K562 (cell line): Measurements from ENCODE around the gene TEX14. TPM values are rescaled to one million over a fixed set of nuclear protein-coding genes. Genes with fewer than 3 reads are reported as not detected.
"Not testable (repeated sequence)": the region's sequence is repeated elsewhere in the genome, so short reads cannot be mapped to it uniquely, and the experiment has no call there.

Source experiments
- ATAC-seq: fragments of 200-7000 bp; cut with Tn5 transposase; 3 replicates; pipeline ENCODE4 v1.9.1; 2020; ENCODE audit warnings: moderate library complexity
- BruUV-seq: library from RNA; stranded (reverse); fragments of 400-500 nt; replicated peaks from 2 replicates; lab custom pipeline; 2021; lab: Mats Ljungman, UMichigan
- CTCF ChIA-PET: fragments of 300-600 bp; formaldehyde crosslinking; extraction: SDS; loops from one replicate; lab custom pipeline; 2021; ENCODE audit warnings: low intra/inter-chr PET ratio; lab: Yijun Ruan, JAX
- POLR2A ChIA-PET: fragments of 300-600, 350-650 bp; sonication (Branson Sonifier 250); formaldehyde crosslinking; extraction: SDS; loops from one replicate; lab custom pipeline; 2021; ENCODE audit warnings: antibody characterized with exemption, inconsistent platforms; lab: Yijun Ruan, JAX
- DNase-seq, 4 experiments: peaks; one replicate each; pipeline versions ENCODE4 v3.0.0 to v3.0.0-alpha.2; 2011 to 2018; ENCODE audit warnings: low spot score in 3 of 4, mixed read lengths in 3 of 4; ENCODE audit errors: extremely low read depth in 1 of 4
- FAIRE-seq: peaks from 2 replicates; lab custom pipeline; 2011; peaks lifted over from hg19 to GRCh38; lab: Jason Lieb, UNC
- H2AFZ ChIP-seq: 2 replicates; pipeline ENCODE4 v1.6.0; 2011; ENCODE audit warnings: low read depth, low read length, control low read depth, inconsistent platforms
- H3K27ac ChIP-seq: fragments of 200-600 bp; 3 replicates; pipeline ENCODE4 v1.8.0; 2011; ENCODE audit warnings: low read depth, mild to moderate bottlenecking, control low read depth, inconsistent platforms, low read length, moderate library complexity, mixed read lengths; ENCODE audit errors: extremely low read depth
- H3K27me3 ChIP-seq, 2 experiments: fragments of 300-600 bp in 1 of 2; 2 replicates in 1 of 2; 3 replicates in 1 of 2; pipeline versions ENCODE4 v1.6.0 to v1.8.0; 2011; ENCODE audit warnings: inconsistent platforms in 2 of 2, low read length in 2 of 2, mild to moderate bottlenecking in 1 of 2, mixed read lengths in 1 of 2, moderate library complexity in 1 of 2; ENCODE audit not compliant: control insufficient read depth in 2 of 2, insufficient read depth in 2 of 2
- H3K36me3 ChIP-seq: fragments of 300-600 bp; 3 replicates; pipeline ENCODE4 v1.8.0; 2011; ENCODE audit warnings: mild to moderate bottlenecking, low read length, inconsistent platforms; ENCODE audit not compliant: control insufficient read depth, insufficient read depth
- H3K4me1 ChIP-seq, 2 experiments: fragments of 200-600 bp in 1 of 2; replicated peaks in 1 of 2; 2 replicates in 1 of 2; 3 replicates in 1 of 2; pipeline versions ENCODE4 v1.5.1 to v1.8.0; 2011; ENCODE audit warnings: inconsistent platforms in 2 of 2, low read length in 2 of 2, mild to moderate bottlenecking in 1 of 2, mixed read lengths in 1 of 2, moderate library complexity in 1 of 2; ENCODE audit not compliant: control insufficient read depth in 2 of 2, insufficient read depth in 2 of 2
- H3K4me2 ChIP-seq: 2 replicates; pipeline ENCODE4 v1.6.1; 2011; ENCODE audit warnings: low read length, control low read depth, inconsistent platforms, mixed read lengths; ENCODE audit not compliant: insufficient read depth
- H3K4me3 ChIP-seq: fragments of 200-600 bp; sonication (generic), shearing (Covaris generic); 2 replicates; pipeline ENCODE4 v1.5.1; 2016; ENCODE audit warnings: control low read depth, inconsistent platforms
- H3K79me2 ChIP-seq: fragments of 200-600 bp; 3 replicates; pipeline ENCODE4 v1.8.0; 2011; ENCODE audit warnings: low read length, inconsistent platforms; ENCODE audit not compliant: control insufficient read depth, insufficient read depth
- H3K9ac ChIP-seq, 2 experiments: 2 replicates each; pipeline versions ENCODE4 v1.6.0 to v1.6.1; 2011; ENCODE audit warnings: low read depth in 2 of 2, low read length in 2 of 2, control low read depth in 1 of 2, inconsistent platforms in 1 of 2, mild to moderate bottlenecking in 1 of 2, mixed read lengths in 1 of 2; ENCODE audit not compliant: insufficient read depth in 1 of 2
- H3K9me1 ChIP-seq: one replicate; pipeline ENCODE4 v1.6.0; 2011; ENCODE audit warnings: inconsistent platforms, mild to moderate bottlenecking, low read length, moderate library complexity; ENCODE audit not compliant: control insufficient read depth, insufficient read depth
- H3K9me3 ChIP-seq: replicated peaks from 2 replicates; pipeline ENCODE4 v1.5.1; 2011; ENCODE audit warnings: low read depth, low read length, inconsistent platforms; ENCODE audit not compliant: control insufficient read depth, insufficient read depth
- H4K20me1 ChIP-seq: replicated peaks from 2 replicates; pipeline ENCODE4 v1.6.1; 2011; ENCODE audit warnings: low read length, inconsistent platforms, mixed read lengths; ENCODE audit not compliant: control insufficient read depth, insufficient read depth
- CEBPB ChIP-seq: fragments of 450-650 bp; IDR thresholded peaks from 2 replicates; pipeline ENCODE4 v1.6.1; 2016; ENCODE audit warnings: missing genetic modification characterization, missing compliant biosample characterization
- CEBPG ChIP-seq, 3 experiments: fragments of 200-800 bp in 1 of 3; sonication (Bioruptor generic) in 1 of 3; sonication (generic) in 1 of 3; formaldehyde crosslinking in 1 of 3; IDR thresholded peaks in 2 of 3; conservative IDR thresholded peaks in 1 of 3; 2 replicates each; pipeline versions ENCODE4 v1.6.1 to v1.8.0; 2016 to 2022; ENCODE audit warnings: missing compliant biosample characterization in 2 of 3, missing genetic modification characterization in 2 of 3, mild to moderate bottlenecking in 1 of 3, missing genetic modification reagents in 1 of 3
- RNF2 ChIP-seq: sonication (generic); IDR thresholded peaks from 2 replicates; pipeline ENCODE4 v1.6.1; 2016
- ZBTB11 ChIP-seq, 3 experiments: fragments of 200-800 bp in 1 of 3; fragments of 250-450 bp in 1 of 3; fragments of 450-650 bp in 1 of 3; sonication (Bioruptor Pico) in 1 of 3; sonication (Bioruptor generic) in 1 of 3; formaldehyde crosslinking in 1 of 3; IDR thresholded peaks; 2 replicates each; pipeline versions ENCODE4 v1.6.1 to v1.8.0; 2016 to 2022; ENCODE audit warnings: mild to moderate bottlenecking in 2 of 3, missing genetic modification characterization in 2 of 3, missing compliant biosample characterization in 1 of 3, moderate library complexity in 1 of 3
- whole genome bisulfite sequencing: fragments of 100-300 bp; shearing (Covaris generic); methylation state at CpG from one replicate; pipeline ENCODE4 v1.1.6; 2016; ENCODE audit warnings: low coverage, mixed read lengths; ENCODE audit not compliant: insufficient coverage; ENCODE audit errors: missing lambda C conversion rate; 5-methylcytosine and 5-hydroxymethylcytosine counted together
- in situ Hi-C: fragments of 300-500 bp; cut with MboI; formaldehyde crosslinking; loops from 4 replicates; pipeline ENCODE4 v1.15.0; 2018; ENCODE audit warnings: inconsistent platforms, mixed read lengths
- intact Hi-C: fragments of 100-400 bp; cut with micrococcal nuclease; formaldehyde crosslinking; loops from 2 replicates; pipeline ENCODE4 v1.14.2; 2022
- polyA plus RNA-seq, 8 experiments: library from polyadenylated mRNA; depleted of rRNA in 4 of 8; stranded (reverse) in 5 of 8; unstranded in 3 of 8; fragments of >200 nt; fragmentation: Nextera tagmentation in 2 of 8; fragmentation: Illumina TruSeq in 1 of 8; extraction: Ambion mirVana in 2 of 8; extraction: Trizol in 1 of 8; gene quantifications; 2 replicates each; pipeline versions ENCODE4 v1.2.1 to v1.2.3, GENCODE V29; 2011 to 2014; ENCODE audit warnings: inconsistent platforms in 1 of 8, missing spikeins in 1 of 8
- total RNA-seq, 7 experiments: library from RNA; depleted of rRNA in 6 of 7; stranded (reverse); fragments of >200 nt in 6 of 7; fragmentation: Illumina TruSeq in 2 of 7; extraction: Trizol in 2 of 7; gene quantifications; 2 replicates each; pipeline versions ENCODE4 v1.2.1 to v1.2.3, GENCODE V29; 2011 to 2021; ENCODE audit warnings: low replicate concordance in 1 of 7
- TF ChIP-seq, protein P1 (sequence below), 2 experiments: fragments of 450-650 bp; IDR thresholded peaks; 2 replicates each; pipeline ENCODE4 v1.6.1; 2018; ENCODE audit warnings: mild to moderate bottlenecking in 2 of 2, low read depth in 1 of 2; ENCODE audit not compliant: partially characterized antibody in 2 of 2

Gene TEX14
- total and polyA plus RNA-seq, 9 of the 15 experiments (the other 6 are each of a cell fraction or from before 2014, with no cell fraction given): 0.05 to 0.12 (median 0.09) TPM; not detected in 1

DNA sequence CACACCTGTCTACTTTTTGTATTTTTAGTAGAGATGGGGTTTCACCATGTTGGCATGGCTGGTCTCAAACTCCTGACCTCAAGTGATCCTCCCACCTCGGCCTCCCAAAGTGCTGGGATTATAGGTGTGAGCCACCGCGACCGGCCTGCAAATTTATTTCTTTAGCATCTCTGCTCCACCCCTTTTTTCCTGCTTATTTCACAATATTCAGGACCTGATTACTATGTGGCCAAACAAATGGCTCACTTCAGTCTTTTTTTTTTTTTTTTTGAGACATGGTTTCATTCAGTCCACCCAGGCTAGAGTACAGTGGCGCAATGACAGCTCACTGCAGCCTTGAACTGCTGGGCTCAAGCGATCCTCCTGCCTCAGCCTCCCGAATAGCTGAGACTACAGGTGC is 109.1 kb downstream of the TEX14 start:
- H3K36me3 ChIP-seq, H3K9me3 ChIP-seq, DNase-seq, H2AFZ ChIP-seq, H3K27ac ChIP-seq, H4K20me1 ChIP-seq, H3K4me3 ChIP-seq, CTCF ChIA-PET, H3K9me1 ChIP-seq, H3K4me1 ChIP-seq, H3K79me2 ChIP-seq, ATAC-seq, H3K4me2 ChIP-seq, FAIRE-seq, BruUV-seq, H3K9ac ChIP-seq: not testable (repeated sequence)
- H3K27me3 ChIP-seq: peaks cover 5 to 11% of the 10 kb centered on the region in 2 experiments; a peak in 3 of 5 replicates
- intact Hi-C loops (loop anchor here (10.0 kb wide), 1 partner anchor 92 kb away; no protein-coding TSS in a partner anchor), in situ Hi-C loops (loop anchor here (10.0 kb wide), 1 partner anchor 422 kb away; no protein-coding TSS in a partner anchor)
- POLR2A ChIA-PET: interaction anchor here (2.4 kb wide), 1 partner anchor 49 kb away, joined by 12 read pairs; no protein-coding TSS in a partner anchor
- TF ChIP-seq CEBPG (CRISPR knock-in tag; IDR thresholded peaks at IDR 0.05) (peak; percentile 46), CEBPG (tag; conservative IDR thresholded peaks at IDR 0.05 in 1 of 2, IDR thresholded peaks at IDR 0.05 in 1 of 2) (peak; percentile 64 to 76), CEBPB (tag) (peak; percentile 83)
- WGBS: 33% methylated on average over 6 of the region's 7 CpGs

- intact Hi-C loops: loop anchor here (10.0 kb wide), 1 partner anchor 94 kb away; no protein-coding TSS in a partner anchor
- POLR2A ChIA-PET: interaction anchor here (5.3 kb wide), 1 partner anchor 51 kb away, joined by 31 read pairs; no protein-coding TSS in a partner anchor
- Histone ChIP-seq H2AFZ (no peak overlapping the region), H3K27me3 (peaks cover under 1 to 2% of the 10 kb centered on the region in 2 experiments; a peak in 2 of 5 replicates), H3K9me3 (peaks cover 3% of the 10 kb centered on the region), H3K27ac (no peak overlapping the region), H3K9ac (no peak overlapping the region), H3K4me3 (no peak overlapping the region), H3K4me2 (no peak overlapping the region), H4K20me1 (no peaks in the 10 kb centered on the region), H3K79me2 (no peaks in the 10 kb centered on the region), H3K4me1 (peaks cover 0 to 2% of the 10 kb centered on the region in 2 experiments; a peak in 3 of 5 replicates), H3K9me1 (no peaks in the 10 kb centered on the region), H3K36me3 (no peaks in the 10 kb centered on the region)
- BruUV-seq: no TSS peak
- no peak for ATAC-seq
- DNase-seq: no peak
- in situ Hi-C loops: loop anchor here (10.0 kb wide), 1 partner anchor 424 kb away; no protein-coding TSS in a partner anchor
- CTCF ChIA-PET: no interaction called here
- TF ChIP-seq RNF2 (no peak), ZBTB11 (CRISPR knock-in tag; IDR thresholded peaks at IDR 0.05) (peak in 1 of 3 experiments; percentile 43; a peak in 1 of 6 replicates)
- TF ChIP-seq, protein P1, sequence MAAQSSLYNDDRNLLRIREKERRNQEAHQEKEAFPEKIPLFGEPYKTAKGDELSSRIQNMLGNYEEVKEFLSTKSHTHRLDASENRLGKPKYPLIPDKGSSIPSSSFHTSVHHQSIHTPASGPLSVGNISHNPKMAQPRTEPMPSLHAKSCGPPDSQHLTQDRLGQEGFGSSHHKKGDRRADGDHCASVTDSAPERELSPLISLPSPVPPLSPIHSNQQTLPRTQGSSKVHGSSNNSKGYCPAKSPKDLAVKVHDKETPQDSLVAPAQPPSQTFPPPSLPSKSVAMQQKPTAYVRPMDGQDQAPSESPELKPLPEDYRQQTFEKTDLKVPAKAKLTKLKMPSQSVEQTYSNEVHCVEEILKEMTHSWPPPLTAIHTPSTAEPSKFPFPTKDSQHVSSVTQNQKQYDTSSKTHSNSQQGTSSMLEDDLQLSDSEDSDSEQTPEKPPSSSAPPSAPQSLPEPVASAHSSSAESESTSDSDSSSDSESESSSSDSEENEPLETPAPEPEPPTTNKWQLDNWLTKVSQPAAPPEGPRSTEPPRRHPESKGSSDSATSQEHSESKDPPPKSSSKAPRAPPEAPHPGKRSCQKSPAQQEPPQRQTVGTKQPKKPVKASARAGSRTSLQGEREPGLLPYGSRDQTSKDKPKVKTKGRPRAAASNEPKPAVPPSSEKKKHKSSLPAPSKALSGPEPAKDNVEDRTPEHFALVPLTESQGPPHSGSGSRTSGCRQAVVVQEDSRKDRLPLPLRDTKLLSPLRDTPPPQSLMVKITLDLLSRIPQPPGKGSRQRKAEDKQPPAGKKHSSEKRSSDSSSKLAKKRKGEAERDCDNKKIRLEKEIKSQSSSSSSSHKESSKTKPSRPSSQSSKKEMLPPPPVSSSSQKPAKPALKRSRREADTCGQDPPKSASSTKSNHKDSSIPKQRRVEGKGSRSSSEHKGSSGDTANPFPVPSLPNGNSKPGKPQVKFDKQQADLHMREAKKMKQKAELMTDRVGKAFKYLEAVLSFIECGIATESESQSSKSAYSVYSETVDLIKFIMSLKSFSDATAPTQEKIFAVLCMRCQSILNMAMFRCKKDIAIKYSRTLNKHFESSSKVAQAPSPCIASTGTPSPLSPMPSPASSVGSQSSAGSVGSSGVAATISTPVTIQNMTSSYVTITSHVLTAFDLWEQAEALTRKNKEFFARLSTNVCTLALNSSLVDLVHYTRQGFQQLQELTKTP (IDR thresholded peaks at IDR 0.05; ENCODE audit: low read depth in 1 of 2, partially characterized antibody in 2 of 2): no peak
- WGBS: 45% methylated on average over 2 of the region's 2 CpGs
- no peak for FAIRE-seq
These were observed 111.2 kb downstream of the TEX14 start for GRCh38 chr17:58580671-58581070.
